GM19468 (cell line): ENCODE measurements around the gene PRSS22.
"Not testable (repeated sequence)": the region's sequence is repeated elsewhere in the genome, so short reads cannot be mapped to it uniquely, and the experiment has no call there.

ENCODE experiments used
- ATAC-seq: cut with Tn5 transposase; IDR thresholded peaks from one replicate; pipeline ENCODE4 v1.9.1; 2021; ENCODE audit warnings: mild to moderate bottlenecking, moderate library complexity, moderate number of reproducible peaks; ENCODE audit not compliant: unreplicated experiment; ENCODE audit errors: extremely low read depth

Gene PRSS22, protein sequence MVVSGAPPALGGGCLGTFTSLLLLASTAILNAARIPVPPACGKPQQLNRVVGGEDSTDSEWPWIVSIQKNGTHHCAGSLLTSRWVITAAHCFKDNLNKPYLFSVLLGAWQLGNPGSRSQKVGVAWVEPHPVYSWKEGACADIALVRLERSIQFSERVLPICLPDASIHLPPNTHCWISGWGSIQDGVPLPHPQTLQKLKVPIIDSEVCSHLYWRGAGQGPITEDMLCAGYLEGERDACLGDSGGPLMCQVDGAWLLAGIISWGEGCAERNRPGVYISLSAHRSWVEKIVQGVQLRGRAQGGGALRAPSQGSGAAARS

DNA sequence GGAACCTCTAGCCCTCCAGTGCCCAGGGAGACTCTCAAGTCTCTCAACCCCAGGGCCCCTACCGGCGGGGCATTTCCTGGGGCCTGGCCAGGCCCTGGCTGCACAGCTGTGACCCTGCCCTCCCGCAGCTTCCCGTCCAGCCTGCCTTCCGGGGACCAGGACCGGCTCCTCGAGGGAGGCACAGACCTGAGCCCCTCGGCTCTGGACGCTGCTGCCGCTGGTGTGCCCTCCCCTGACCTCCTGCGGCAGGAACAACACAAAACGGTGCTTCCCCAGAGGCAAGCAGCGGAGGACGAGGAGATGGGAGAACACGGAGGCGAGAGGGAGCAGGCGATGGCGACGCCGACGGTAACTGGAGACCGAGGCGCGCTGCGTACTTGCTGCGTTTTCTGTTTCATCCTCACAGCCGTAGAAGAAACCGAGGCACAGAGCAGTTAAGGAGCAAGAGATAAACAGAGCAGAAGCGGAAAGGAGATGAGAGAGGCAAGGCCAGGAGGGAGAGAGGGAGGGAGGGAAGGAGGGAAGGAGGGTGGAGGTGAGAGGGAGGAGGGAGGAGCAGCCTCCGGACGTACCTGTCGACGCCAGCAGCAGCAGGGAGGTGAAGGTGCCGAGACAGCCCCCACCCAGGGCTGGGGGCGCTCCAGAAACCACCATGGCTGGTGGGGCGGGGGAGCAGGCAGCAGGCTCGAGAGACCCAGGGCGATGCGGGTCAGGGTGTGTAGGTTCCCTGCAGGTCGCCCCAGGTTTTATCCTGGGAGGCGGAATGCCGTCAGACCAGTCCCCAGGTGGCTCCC, at the start of gene PRSS22:
Gene PRSS22 (minus strand): TSS at position 720 of the 794 bp plus-strand sequence. CDS start 66 bp downstream, at position 654.
- no peak for ATAC-seq

DNA sequence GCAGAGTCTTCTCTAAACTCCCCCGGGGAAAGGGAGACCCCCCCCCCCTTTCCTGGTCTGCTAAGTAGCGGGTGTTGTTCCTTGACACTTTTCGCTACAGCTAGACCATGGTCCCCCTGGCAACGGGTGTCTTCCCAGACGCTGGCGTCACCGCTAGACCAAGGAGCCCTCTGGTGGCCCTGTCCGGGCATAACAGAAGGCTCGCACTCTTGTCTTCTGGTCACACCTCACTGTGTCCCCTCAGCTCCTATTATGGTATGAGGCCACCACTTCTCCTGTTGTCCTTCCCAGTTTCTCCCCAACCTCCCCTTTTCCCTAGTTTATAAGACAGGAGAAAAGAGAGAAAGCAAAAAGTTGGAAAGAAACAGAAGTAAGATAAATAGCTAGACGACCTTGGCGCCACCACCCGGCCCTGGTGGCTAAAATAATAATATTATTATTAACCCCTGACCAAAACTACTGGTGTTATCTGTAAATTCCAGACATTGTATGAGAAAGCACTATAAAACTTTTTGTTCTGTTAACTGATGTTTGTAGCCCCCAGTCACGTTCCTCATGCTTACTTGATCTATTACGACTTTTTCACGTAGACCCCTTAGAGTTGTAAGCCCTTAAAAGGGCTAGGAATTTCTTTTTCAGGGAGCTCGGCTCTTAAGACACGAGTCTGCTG, 49.2 kb upstream of the PRSS22 start:
- not testable (repeated sequence) for ATAC-seq

DNA sequence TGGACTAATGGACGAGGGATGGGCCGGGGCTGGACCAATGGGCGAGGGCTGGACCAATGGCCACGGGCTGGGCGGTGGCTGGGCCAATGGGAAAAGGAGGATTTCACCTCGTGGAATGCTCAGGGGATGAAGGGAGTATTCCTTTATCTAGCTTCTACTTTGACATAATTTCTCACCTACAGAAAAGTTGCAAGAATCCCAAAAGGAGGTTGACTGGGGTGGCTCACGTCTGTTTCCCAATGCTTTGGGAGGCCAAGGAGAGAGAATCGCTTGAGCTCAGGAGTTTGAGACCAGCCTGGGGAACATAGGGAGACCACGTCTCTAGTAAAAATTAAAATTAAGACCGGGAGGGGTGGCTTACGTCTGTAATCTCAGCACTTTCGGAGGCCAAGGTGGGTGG, 48.0 kb upstream of the PRSS22 start:
- ATAC-seq = no peak

DNA sequence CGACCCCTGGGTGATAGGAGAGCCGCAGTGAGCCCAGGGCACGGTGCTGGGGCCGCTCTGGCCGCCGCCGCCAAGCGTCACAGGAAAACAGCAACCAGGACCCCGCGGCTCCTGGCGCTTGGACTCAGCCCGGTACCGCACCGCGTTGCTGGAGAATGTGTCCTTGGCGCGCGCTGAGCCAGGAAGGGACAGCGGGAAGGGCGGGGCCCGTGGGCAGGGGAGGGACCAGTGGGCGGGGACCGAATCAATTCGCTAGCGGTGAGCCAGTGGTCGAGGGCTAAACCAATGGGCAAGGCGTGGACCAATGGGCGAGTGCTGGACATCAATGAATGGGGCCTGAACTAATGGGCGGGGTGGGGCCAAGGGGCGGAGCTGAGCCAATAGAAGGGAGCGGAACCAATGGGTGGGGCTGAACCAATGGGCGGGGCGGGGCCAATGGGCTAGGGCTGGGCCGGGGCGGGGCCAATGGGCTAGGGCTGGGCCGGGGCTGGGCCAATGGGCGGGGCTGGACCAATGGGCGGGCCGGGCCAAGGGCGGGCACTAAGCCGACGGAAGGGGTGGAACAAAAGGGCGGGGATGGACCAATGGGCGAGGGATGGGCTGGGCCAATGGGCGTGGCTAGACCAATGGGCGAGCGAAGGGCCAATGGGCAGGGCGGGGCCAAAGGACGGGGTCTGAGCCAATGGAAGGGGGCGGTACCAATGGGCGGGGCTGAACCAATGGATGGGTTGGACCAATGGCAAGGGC, 47.4 kb upstream of the PRSS22 start:
- ATAC-seq = peak; percentile 33

DNA sequence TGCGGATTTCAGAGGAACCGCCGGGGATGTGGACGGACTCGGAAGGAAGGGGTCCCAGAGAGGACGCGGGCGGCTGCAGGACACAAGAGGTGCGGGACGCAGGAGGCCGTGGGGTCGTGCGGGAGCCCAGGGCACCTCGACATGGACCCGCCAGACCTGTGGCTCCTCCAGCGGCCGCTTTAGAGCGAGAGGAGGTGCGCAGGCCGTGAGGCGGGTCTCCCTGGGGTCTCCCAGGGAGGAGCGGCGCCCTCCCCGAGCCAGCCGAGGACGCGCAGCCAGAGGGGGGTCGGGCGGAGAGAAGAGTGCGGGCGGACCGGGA, 46.9 kb upstream of the PRSS22 start:
- no peak for ATAC-seq

DNA sequence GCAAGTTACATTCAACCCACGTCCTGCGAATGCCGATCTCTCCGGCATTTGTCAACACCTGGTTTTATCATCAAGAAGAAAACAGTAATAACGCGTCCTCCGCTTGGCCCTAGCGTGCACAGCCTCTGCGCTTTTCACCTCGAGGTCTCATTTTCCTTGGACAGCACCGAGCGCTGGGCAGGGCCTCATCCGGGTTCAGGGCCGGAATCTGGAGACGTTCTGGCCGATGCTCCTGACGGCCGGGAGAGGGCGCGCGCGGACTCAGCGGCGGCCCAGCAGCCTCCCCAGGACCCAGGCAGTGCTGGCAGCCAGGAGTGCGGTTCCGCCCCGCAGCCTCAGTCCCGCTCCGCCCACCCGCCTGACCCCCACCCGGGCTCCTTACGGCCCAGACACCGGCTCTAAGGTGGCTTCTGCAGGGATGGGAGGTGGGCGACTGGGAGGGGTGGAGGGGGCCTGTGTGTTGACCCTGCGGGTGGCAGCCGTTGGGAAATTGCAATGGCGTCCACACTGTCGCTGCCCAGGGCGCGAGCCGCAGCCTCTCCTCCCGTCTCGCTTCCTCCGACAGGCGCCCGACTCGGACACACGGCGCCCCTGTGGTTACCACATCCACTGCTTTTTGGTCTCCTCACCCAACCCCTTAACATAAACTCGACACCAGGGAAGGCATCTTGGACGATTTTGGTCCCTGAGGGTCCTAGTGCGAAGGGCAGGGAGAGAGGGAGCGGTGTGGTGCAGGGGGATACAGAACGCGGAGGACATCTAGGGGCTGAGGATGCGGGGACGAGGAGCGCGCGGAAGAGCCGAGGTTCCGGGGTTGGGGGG, 46.3 kb upstream of the PRSS22 start:
- ATAC-seq = no peak

DNA sequence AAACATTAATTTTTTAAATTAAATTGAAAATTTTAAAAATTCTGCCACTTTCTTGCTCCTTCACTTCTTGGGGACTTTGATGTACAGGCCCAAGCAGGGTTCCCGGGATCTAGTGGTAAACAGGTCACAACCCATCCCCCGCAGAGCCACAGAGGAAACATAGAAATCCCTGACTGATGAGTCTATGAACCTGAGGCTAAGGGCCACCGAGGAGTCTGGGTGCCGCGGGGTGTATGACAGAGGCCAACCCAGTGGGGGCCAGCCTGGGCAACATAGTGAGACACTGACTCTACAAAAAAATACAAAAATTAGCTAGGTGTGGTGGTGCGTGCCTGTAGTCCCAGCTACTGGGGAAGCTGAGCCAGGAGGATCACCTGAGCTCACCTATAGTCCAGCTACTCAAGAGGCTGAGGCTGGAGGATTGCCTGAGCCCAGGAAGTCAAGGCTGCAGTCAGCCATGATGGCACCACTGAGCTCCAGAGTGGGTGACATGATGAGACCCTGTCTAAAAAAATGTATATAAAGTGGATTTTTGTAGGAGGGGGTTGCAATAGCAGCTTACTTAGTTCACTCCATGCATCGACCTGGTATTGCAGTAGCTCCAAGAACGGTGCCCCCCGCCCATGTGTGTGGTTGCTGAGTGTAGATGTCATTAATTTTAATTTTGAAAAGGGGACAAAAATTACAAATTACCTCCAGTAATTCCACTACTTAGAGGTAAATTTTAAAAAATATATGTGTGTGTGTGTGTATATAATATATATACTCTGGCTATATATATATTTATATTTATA, 44.6 kb upstream of the PRSS22 start:
- ATAC-seq = no peak

DNA sequence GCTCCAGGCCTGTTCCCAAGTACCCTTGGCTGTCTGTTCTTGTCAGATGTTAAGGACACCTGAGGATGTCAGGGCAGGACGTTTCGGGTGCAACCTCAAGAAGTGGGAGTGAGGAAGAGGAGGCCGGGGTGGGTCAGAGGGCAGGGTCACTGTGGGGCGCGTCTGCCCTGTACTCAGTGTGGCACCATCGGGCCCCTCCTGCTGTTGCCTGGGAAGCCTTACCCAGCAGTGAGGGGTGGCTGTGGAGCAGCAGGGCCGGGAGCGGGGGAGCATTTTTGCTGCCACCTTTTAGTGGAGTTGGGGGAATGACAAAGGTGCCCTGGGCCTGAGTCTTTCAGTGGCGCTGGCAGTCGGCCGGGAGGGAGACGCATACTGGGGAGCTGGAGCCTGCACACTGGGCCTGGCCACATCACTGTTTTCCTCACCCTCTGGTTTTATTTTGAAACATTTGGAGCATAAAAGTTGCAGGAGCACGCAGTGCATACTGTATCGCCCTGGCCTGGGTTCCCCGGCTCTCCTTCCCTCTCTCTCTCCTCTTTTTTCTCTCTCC, 42.6 kb upstream of the PRSS22 start:
- no peak for ATAC-seq

DNA sequence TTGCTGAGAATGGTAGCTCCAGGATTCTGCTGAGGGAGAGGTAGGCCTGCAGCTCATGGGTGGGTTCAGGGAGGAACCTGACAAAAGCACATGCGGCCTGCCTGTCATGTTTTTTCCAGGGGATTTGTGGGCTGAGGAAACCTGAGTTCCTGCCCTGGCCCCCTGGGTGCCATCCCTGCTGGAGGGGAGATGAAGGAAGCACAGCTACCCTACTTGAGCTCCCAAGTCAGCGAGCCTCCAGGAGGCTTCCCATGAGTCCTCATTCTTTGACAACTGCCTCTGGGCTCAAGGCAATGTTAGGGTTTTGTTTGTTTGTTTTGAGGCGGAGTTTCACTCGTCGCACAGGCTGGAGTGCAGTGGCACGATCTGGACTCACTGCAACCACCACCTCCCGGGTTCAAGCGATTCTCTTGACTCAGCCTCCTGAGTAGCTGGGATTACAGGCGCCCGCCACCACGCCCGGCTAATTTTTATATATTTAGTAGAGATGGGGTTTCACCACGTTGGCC, 41.6 kb upstream of the PRSS22 start:
- no peak for ATAC-seq

DNA sequence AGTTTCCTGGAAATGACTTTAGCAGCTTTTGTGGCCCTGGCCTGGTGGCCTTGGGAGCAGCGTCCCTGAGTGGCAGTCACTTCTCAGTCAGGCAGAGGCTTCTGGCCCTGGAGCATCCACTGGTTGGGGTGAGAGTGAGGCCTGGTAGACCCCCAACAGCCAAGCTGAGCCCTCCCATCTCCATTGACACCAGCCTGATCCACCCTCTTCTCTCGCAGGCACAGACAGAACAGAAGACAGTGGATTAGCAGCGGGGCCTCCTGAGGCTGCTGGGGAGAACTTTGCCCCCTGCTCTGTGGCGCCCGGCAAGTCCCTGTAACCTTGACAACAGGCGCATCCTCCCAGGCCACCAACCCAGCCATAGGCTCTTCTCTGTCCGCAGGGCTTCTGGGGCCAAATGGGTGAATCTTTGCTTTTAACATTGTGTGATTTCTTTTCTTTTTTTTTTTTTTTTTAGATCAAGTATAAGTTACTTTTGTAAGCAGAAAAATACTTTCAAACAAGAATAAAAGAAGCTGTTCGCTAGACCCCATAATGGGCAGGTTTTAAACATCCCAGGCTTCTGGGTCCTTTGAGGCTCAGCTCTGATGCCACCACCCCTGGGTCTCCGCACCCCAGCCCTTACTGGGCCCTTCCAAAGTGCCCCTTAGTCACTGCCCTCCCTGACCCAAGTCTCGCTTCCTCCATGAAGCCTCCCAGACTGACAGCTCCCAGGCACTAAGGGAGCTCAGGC, 41.0 kb upstream of the PRSS22 start:
- no peak for ATAC-seq

DNA sequence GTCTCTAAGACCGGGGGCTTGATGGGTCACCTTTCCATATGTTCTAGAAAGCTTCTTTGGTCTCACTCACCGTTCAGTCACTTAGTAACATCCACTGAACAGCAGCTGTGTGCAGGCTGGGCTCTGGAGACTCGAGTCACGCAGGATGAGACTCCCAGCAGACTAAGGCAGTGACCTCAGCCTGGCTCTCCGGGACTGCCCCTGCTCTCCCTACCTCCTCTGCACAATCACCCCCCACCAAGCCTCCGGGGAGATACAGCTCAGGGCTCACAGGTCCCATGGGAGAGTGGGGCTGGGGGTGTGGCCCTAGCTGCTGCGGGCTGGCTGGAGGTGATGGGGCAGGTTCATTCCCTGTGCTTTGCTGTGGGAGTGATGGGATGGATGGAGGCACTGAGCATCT, 39.1 kb upstream of the PRSS22 start:
- no peak for ATAC-seq

DNA sequence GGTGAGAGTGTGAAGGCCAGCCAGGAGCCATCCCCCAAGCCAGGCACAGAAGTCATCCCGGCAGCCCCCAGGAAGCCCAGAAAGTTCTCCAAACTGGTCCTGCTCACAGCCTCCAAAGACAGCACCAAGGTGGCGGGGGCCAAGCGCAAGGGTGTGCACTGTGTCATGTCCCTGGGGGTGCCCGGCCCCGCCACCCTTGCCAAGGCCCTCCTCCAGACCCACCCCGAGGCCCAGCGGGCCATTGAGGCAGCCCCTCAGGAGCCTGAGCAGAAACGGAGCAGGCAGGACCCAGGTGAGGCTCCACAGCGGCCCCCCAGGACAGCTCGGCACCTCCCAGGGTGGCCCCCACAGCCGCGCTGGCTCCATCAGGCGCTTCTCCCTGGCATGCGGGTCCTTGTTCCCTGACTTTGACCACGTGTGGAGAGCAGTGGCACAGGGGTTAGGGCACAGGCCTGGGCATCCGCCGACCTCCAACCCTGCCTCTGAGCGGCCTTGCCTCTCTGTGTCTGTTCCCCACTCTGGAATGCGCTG, 38.6 kb upstream of the PRSS22 start:
- ATAC-seq = no peak

DNA sequence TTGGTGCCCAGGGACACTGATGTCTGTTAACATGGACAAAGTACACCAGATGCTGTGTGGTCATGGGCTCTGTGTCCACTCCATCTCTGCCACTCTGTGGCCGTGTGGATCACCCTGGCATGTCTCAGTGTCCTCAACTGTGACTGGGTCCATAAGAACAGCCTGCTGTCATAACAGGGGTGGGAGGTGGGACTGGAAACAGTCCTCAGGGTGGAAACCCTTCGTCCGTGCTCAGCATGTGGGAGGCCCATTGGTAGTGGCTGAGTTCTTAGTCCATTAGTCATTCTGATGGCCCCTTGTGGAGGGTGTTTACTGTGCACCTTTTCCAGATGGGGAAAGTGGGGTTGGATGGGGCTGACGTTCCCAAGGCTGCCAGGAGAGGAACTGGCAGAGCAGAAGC, 37.8 kb upstream of the PRSS22 start:
- ATAC-seq = no peak

DNA sequence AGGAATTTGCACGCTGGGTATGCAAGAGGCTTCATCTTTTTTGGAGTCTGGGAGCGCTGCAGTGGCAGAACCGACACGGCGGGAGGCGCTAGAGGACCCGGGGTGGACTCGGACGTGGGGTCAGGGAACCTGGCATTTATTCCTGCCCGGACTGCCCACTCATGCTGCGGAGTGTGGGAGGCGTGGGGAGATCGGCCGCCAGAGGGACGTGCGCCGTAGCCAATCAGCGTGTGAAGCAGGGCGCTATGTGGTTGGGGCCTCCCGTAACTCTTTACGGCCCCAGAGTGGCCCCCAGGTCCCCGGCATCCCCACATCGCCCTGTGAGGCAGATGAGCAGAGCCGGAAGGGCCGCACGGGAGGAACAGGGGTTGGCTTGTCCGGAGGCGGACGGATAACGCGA, 36.3 kb upstream of the PRSS22 start:
- ATAC-seq = no peak

DNA sequence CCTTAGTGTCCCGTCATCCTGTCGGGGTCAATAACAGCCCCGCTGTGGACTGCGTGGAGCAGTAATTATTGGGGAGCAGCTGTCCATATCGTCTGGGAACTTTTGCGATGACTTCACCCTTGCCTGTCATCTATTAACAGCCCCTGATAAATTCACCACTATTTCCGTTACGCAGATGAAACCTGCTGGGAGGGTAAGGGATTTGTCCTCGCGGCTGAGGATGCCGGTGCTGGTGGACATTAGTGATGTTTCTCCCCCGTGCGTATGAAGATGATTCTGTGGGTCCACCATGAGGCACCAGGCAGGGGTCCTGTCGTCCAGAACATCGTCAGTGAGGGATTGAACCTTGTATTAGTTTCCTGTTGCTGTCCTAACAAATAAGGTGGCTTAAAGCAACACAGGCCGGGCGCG, 26.1 kb upstream of the PRSS22 start:
- ATAC-seq = no peak

DNA sequence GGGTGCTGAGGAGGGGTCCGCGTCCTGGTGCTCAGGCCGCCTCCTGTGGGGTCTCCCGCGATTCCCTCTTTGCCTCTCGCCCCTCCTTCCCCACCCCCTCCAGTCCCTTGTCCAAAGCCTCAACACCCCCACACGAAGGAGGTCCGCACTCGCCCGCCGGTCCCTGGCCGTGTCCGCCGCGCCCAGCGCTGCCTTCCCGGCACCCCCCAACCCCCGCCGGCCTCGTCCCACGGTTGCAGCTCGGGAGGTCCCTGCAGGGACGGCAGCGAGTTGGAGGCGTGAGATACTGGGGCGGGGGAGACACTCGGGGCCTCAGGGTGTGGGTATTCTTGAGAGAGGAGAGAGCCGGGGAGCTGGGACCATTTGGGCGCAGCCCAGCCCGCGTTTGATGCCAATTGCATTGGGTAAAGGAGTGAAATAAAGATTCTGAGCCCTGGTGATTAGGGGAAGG, 25.5 kb upstream of the PRSS22 start:
- no peak for ATAC-seq

DNA sequence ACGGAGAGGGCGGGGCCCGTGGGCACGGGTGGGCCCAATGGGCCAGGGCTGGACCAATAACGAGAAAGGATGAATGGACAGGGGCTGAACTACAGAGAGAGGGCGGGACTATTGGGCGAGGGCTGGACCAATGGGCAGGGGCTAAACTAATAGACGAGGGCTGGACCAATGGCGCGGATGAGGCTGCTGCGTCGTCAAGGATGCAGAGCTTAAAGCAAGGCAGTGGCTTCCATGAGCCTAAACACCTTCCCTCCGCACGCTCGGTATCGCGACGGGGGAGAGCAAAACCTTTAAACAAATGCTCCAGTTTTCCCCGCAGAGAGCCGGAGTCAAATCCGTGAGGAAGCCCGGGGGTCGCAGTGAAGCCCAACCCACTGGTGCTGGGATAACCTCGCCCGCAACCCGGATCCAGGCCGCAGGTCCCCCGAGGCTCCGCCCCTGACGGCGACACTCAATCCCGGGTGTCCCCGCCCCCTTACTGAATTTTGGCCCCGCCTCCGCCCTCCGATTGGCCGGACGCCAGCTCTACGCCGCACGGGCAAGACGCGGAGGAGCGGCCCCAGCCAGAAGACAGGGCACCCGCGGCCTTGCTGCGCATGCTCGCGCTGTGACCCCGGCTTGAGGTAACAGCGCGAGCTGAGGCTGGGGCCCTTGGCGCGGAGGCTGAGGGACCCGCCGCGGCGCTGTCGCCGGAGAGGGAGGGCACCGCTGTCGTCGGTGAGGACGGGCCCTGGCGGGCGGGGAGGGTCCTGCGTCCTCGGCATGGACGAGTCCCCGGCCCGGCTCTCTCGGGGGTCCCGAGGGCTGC, 24.9 kb upstream of the PRSS22 start, which contains the start of gene FLYWCH2:
Gene FLYWCH2 (plus strand): TSS at position 566 of the 808 bp plus-strand sequence. CDS start 13,235 bp downstream, outside the sequence.
- ATAC-seq = peak; percentile 64
